Lower leg skin (tissue), 4 donors: Measurements from ENCODE around the gene KCNQ1OT1. TPM values are rescaled to one million over a fixed set of nuclear protein-coding genes. Genes with fewer than 3 reads are reported as not detected.

Experiments used
- DNase-seq, 2 donors: peaks; one replicate each; pipeline ENCODE4 v3.0.0-alpha.2; 2019; ENCODE audit warnings: low spot score in 2 of 2
- H3K4me3 ChIP-seq: fragments of 200-600 bp; sonication (generic); 2 replicates; pipeline ENCODE4 v1.5.1; 2017; ENCODE audit warnings: mild to moderate bottlenecking, low read depth; ENCODE audit not compliant: poor library complexity, severe bottlenecking
- POLR2A ChIP-seq, 2 donors: fragments of 450-650 bp; IDR thresholded peaks; one replicate each; pipeline ENCODE4 v1.6.1; 2016 to 2017; ENCODE audit warnings: antibody characterized with exemption in 2 of 2, mild to moderate bottlenecking in 1 of 2, moderate library complexity in 1 of 2
- WGBS, 2 donors: methylation state at CpG; one replicate each; pipeline ENCODE4 v1.1.5; 2018; 5-methylcytosine and 5-hydroxymethylcytosine counted together
- intact Hi-C: fragments of 100-400 bp; cut with DNase I; formaldehyde crosslinking; loops from one replicate; pipeline ENCODE4 v1.15.0; 2023; ENCODE audit warnings: low total_unique reads
- total RNA-seq, 4 donors: library from RNA; depleted of rRNA; stranded (reverse); fragments of >200 nt; gene quantifications; one replicate each; pipeline ENCODE4 v1.1.0, GENCODE V29; 2016
- TF ChIP-seq, protein P1 (sequence below), 3 donors: fragments of 450-650 bp; IDR thresholded peaks; one replicate each; pipeline ENCODE4 v1.5.1; 2016; ENCODE audit warnings: antibody characterized with exemption in 3 of 3, mild to moderate bottlenecking in 3 of 3, moderate library complexity in 2 of 3

Gene KCNQ1OT1
- total RNA-seq, 4 donors from 2014 or later = 0.63 to 1.8 (median 0.91) TPM

DNA sequence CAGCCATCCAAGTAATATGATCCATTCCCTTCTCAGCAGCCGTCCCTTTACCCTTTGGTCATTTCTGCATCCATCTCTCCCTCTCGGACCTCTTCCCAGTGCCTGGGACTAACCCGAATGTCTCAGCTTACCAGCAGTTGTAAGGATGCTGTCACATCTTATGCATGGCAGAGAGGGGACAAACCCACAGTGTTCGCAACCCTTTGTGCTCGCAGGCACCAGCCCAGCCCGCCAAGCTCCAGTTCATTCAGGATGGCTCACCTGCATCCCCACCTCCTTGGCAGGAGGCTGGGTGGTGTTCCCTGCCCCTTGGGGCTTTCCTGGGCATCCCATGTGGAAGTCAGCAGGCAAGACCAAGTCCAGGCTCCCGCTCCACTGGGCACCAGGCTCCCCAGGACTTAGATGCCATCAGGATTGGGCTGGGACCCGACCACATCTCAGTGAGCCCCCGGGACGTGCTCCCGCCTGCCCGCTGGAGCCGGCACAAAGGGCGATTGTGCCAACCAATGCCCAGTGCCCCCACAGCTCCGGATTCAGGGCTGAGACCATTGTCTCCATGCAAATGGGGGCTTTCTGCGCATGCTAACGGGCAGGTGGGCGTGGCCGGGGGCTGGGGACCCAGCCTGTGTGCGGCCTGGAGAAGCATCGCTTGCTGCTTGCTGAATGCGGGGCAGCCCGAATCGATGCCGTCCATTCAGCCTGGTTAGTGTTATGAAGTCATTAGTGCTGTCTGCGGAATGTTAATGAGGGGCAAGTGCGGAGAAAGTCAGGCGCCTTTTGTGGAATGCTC lies 108.6 kb downstream of the KCNQ1OT1 start:
- no peak for DNase-seq
- no peak for TF ChIP-seq POLR2A (IDR thresholded peaks at IDR 0.05)
- TF ChIP-seq, protein P1, sequence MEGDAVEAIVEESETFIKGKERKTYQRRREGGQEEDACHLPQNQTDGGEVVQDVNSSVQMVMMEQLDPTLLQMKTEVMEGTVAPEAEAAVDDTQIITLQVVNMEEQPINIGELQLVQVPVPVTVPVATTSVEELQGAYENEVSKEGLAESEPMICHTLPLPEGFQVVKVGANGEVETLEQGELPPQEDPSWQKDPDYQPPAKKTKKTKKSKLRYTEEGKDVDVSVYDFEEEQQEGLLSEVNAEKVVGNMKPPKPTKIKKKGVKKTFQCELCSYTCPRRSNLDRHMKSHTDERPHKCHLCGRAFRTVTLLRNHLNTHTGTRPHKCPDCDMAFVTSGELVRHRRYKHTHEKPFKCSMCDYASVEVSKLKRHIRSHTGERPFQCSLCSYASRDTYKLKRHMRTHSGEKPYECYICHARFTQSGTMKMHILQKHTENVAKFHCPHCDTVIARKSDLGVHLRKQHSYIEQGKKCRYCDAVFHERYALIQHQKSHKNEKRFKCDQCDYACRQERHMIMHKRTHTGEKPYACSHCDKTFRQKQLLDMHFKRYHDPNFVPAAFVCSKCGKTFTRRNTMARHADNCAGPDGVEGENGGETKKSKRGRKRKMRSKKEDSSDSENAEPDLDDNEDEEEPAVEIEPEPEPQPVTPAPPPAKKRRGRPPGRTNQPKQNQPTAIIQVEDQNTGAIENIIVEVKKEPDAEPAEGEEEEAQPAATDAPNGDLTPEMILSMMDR (IDR thresholded peaks at IDR 0.05) = no peak
- H3K4me3 ChIP-seq = no peak overlapping the region
- intact Hi-C loops = no loop called here
- WGBS, 2 donors = 86 to 91% methylated on average over 22 to 28 of the region's 28 CpGs

DNA sequence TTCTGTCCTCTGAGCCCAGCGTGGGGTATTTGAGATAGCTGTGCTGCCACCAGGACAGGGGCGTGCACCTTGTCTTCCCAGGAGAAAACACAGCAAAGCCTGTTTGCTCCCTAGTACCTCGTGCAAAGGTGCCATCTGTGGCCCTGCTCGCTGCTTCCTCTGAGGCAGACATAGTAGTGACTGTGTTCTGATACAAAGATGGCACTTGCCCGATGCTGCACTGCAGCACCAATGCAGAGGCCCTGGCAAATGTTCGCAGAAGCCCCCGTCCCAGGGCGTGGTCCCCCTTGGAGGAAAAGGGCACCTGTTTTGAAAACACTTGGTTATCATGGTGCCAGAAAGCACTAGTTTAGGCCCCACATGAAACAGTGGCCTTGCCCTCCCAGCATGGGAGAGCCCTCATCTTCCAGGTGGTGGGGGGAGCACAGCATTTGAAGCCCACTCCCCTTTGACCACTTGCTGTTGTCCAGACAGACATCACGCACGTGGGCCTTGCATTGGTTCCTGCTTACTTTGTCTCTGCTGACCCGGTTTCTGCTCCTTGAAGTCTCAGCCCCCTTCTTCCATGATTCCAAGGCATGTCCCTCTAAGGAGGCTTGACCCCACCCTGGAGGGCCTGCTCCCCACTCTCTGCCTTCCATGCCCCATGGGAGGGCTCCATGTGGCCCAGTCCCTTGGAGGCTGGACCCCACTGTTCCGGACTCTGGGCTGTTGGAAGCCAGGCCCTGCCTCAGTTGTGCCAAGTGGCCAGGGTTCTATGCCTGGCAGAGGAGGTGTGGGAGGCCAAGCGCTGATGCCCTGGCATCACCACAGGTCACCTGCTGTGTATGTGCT lies 109.4 kb downstream of the KCNQ1OT1 start:
- intact Hi-C loops = no loop called here
- DNase-seq = peak in 1 of 2 donors; percentile 65
- 89% methylated on average over 13 of the region's 13 CpGs for WGBS, 2 donors
- TF ChIP-seq, protein P1 (IDR thresholded peaks at IDR 0.05) = no peak
- no peak for TF ChIP-seq POLR2A (IDR thresholded peaks at IDR 0.05)
- H3K4me3 ChIP-seq = no peak overlapping the region

DNA sequence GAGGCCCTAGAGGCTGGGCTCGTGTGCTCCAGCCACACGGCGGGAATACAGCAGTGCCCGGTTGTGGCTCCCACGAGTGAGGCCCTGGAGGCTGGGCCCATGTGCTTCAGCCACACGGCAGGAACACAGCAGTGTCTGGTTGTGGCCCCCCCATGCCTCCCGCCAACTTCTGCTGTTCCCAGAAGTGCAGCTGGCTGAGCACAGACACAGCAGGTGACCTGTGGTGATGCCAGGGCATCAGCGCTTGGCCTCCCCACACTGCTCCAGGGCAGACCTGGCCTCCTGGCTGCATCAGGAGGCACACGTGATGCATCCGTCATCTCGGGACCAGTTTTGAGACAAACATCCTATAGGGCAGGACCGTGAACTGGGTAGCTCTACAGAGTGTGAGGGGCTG lies 110.3 kb downstream of the KCNQ1OT1 start:
- intact Hi-C loops = no loop called here
- no peak for TF ChIP-seq POLR2A (IDR thresholded peaks at IDR 0.05)
- TF ChIP-seq, protein P1 (IDR thresholded peaks at IDR 0.05) = no peak
- DNase-seq = no peak
- WGBS, 2 donors = 82 to 86% methylated on average over 9 of the region's 12 CpGs
- H3K4me3 ChIP-seq = no peak overlapping the region

DNA sequence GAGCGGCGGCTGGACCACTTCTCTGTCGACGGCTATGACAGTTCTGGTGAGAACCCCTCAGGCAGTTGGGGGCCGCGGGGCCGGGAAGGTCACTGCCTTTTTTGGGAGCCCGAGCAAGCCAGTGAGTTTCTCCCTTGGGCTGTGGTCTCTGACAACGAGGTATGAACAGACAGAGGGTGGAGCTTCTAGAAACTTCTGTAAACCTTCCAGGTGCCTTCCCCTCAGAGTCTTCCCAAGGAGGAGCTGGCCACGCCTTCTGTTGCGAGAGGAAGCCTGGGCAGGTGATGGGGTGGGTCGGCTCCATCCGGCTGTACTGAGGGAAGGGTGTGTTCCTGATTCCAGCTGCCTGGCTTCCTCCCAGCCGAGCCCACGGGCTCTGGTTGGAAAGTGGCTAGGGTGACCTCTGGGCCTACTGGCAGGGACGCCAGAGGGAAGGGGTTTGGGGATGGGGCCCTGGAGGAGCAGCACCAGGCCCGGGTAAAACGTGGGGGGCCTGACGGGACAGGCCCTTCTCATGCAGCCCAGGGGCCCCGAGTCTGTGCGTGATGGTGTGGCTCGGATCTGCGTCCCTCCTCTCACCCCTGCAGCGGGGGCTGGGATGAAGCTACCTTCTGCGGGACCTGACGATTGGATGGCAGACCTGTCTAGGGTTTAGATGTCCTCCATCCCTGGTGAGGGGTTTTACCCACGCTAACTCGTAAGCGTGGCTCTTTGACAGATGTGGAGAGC lies 110.8 kb downstream of the KCNQ1OT1 start:
- TF ChIP-seq POLR2A (IDR thresholded peaks at IDR 0.05) = no peak
- TF ChIP-seq, protein P1 (IDR thresholded peaks at IDR 0.05) = no peak
- no peak overlapping the region for H3K4me3 ChIP-seq
- intact Hi-C loops = no loop called here
- peak in 1 of 2 donors; percentile 75 for DNase-seq
- 68 to 72% methylated on average over 27 to 29 of the region's 29 CpGs for WGBS, 2 donors

DNA sequence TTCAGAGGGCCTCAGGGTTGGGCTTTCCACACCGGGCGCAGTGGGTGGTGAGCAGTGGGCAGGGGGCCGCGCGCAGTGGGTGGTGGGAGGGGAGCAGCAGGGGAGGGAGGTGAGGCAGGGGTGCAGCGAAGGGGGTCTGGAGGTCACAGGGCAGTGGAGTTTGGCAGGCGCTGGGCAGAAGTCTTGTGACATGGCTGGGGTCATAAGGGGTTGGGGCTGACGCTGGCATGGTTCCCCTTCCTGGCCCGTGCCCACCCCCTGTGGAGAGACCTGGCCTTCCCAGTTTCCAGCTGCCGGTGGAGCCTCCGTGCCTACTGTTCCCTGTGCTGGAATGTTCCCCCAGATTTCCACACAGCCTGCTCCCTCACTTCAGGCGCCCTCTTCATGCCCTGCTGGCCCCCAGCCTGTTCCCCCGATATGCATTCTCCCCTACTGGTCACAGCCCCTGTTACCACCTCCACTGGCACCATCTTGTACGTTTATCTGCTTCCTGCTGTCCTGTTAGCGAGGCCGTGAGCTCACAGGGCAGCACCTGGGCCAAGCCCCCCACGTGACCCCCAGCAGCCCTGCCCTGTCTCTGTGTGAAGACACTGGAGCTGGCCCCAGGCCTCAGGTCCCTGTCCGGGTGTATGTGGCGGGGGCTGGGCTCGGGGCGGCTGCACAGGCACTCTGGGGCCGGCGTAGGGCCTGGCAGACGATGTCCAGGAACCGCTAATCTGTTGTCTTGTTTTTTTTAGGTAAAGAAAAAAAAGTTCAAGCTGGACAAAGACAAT lies 111.6 kb downstream of the KCNQ1OT1 start:
- H3K4me3 ChIP-seq = no peak overlapping the region
- DNase-seq = peak in 1 of 2 donors; percentile 70
- 85 to 91% methylated on average over 25 of the region's 25 CpGs for WGBS, 2 donors
- intact Hi-C loops = no loop called here
- TF ChIP-seq POLR2A (IDR thresholded peaks at IDR 0.05) = no peak
- TF ChIP-seq, protein P1 (IDR thresholded peaks at IDR 0.05) = no peak
